Osteoblast (primary cell): ENCODE measurements around the gene RBM10. TPM values are rescaled to one million over a fixed set of nuclear protein-coding genes. Genes with fewer than 3 reads are reported as not detected.
"Not testable (repeated sequence)": the region's sequence is repeated elsewhere in the genome, so short reads cannot be mapped to it uniquely, and the experiment has no call there.

Source experiments
- DNase-seq: peaks from one replicate; pipeline ENCODE4 v3.0.0; 2011; ENCODE audit warnings: low spot score, mixed read lengths; ENCODE audit not compliant: insufficient read length; ENCODE audit errors: missing footprints
- H2AFZ ChIP-seq: 2 replicates; pipeline ENCODE4 v1.6.0; 2011; ENCODE audit warnings: mild to moderate bottlenecking, low read length
- H3K27ac ChIP-seq: 2 replicates; pipeline ENCODE4 v1.5.1; 2011; ENCODE audit warnings: mild to moderate bottlenecking, low read depth, low read length, moderate library complexity
- H3K27me3 ChIP-seq: 2 replicates; pipeline ENCODE4 v1.6.0; 2012; ENCODE audit warnings: mild to moderate bottlenecking, control low read depth, inconsistent platforms, low read length, moderate library complexity; ENCODE audit not compliant: insufficient read depth
- H3K36me3 ChIP-seq: 2 replicates; pipeline ENCODE4 v1.5.1; 2011; ENCODE audit warnings: mild to moderate bottlenecking, low read length, control low read depth, moderate library complexity; ENCODE audit not compliant: insufficient read depth
- H3K4me1 ChIP-seq: 2 replicates; pipeline ENCODE4 v1.5.1; 2011; ENCODE audit warnings: mild to moderate bottlenecking, low read length, control low read depth, moderate library complexity; ENCODE audit not compliant: insufficient read depth
- H3K4me2 ChIP-seq: 2 replicates; pipeline ENCODE4 v1.6.0; 2011; ENCODE audit warnings: mild to moderate bottlenecking, low read length; ENCODE audit not compliant: insufficient read depth
- H3K4me3 ChIP-seq: fragments of 200-600 bp; sonication (generic); 3 replicates; pipeline ENCODE4 v1.5.1; 2012; ENCODE audit warnings: mild to moderate bottlenecking, low read length, inconsistent platforms; ENCODE audit not compliant: insufficient read depth
- H3K79me2 ChIP-seq: 2 replicates; pipeline ENCODE4 v1.6.0; 2012; ENCODE audit warnings: mild to moderate bottlenecking, low read length, control low read depth, inconsistent platforms; ENCODE audit not compliant: insufficient read depth
- H3K9me3 ChIP-seq: 2 replicates; pipeline ENCODE4 v1.5.1; 2011; ENCODE audit warnings: low read depth, low read length, control low read depth
- H4K20me1 ChIP-seq: 2 replicates; pipeline ENCODE4 v1.6.0; 2012; ENCODE audit warnings: mild to moderate bottlenecking, low read length, control low read depth; ENCODE audit not compliant: insufficient read depth
- CTCF ChIP-seq: IDR thresholded peaks from 2 replicates; pipeline ENCODE4 v1.5.1; 2011; ENCODE audit warnings: mild to moderate bottlenecking, low read depth, low read length, moderate library complexity; ENCODE audit errors: extremely low read depth
- total RNA-seq: library from RNA; depleted of rRNA; stranded (reverse); fragments of >200 nt; gene quantifications from 2 replicates; pipeline ENCODE4 v1.2.3, GENCODE V29; 2012

Gene RBM10
- total RNA-seq = 29.2 and 32.9 TPM in 2 replicates

GRCh38 chrX:47144626-47145394, at the start of gene RBM10, which contains the start of gene NDUFB11:
Gene RBM10, plus strand, starts transcription at chrX:47145221. Its CDS starts 2,261 bp downstream, at chrX:47147482.
Gene NDUFB11, minus strand, starts transcription at chrX:47144702. Its CDS starts 23 bp downstream, at chrX:47144679.
- H3K4me1 ChIP-seq = no peaks in the 10 kb centered on the region
- peaks cover 52% of the 10 kb centered on the region for H3K79me2 ChIP-seq

GRCh38 chrX:47097018-47097417, 48.0 kb upstream of the RBM10 start:
- TF ChIP-seq CTCF = no peak
- Histone ChIP-seq H3K79me2 (no peaks in the 10 kb centered on the region), H3K9me3 (no peaks in the 10 kb centered on the region), H2AFZ (no peak overlapping the region), H4K20me1 (no peaks in the 10 kb centered on the region), H3K27ac (no peak overlapping the region), H3K36me3 (no peaks in the 10 kb centered on the region), H3K27me3 (peaks cover 14% of the 10 kb centered on the region), H3K4me2 (no peak overlapping the region), H3K4me1 (no peaks in the 10 kb centered on the region), H3K4me3 (no peak overlapping the region)
- no peak for DNase-seq

More at GRCh38 chrX:47144626-47145394, at the start of gene RBM10, which contains the start of gene NDUFB11:
- peak within 1 kb of the TSS; percentile 80 for H2AFZ ChIP-seq
- DNase-seq = peak; percentile 96
- peak within 1 kb of the TSS; percentile 74 for H3K27ac ChIP-seq
- H3K27me3 ChIP-seq = no peaks in the 10 kb centered on the region
- peak within 1 kb of the TSS; percentile 86 for H3K4me3 ChIP-seq
- H3K4me2 ChIP-seq = peak within 1 kb of the TSS; percentile 89
- H3K9me3 ChIP-seq = no peaks in the 10 kb centered on the region
- peaks cover 29% of the 10 kb centered on the region for H4K20me1 ChIP-seq
- TF ChIP-seq CTCF = peak; percentile 62
- H3K36me3 ChIP-seq = no peaks in the 10 kb centered on the region

GRCh38 chrX:47098338-47099094, 46.5 kb upstream of the RBM10 start:
- H2AFZ ChIP-seq = no peak overlapping the region
- H3K79me2 ChIP-seq = no peaks in the 10 kb centered on the region
- H3K9me3 ChIP-seq = no peaks in the 10 kb centered on the region
- H3K4me1 ChIP-seq = no peaks in the 10 kb centered on the region
- no peak overlapping the region for H3K4me3 ChIP-seq
- H4K20me1 ChIP-seq = no peaks in the 10 kb centered on the region
- no peaks in the 10 kb centered on the region for H3K36me3 ChIP-seq
- no peak overlapping the region for H3K27ac ChIP-seq
- no peak for DNase-seq
- peaks cover 12% of the 10 kb centered on the region for H3K27me3 ChIP-seq
- no peak overlapping the region for H3K4me2 ChIP-seq
- no peak for TF ChIP-seq CTCF

- no peak for TF ChIP-seq CTCF
- DNase-seq = peak; percentile 29
- no peak overlapping the region for H2AFZ ChIP-seq
- H3K79me2 ChIP-seq = no peaks in the 10 kb centered on the region
- no peaks in the 10 kb centered on the region for H3K4me1 ChIP-seq
- H3K36me3 ChIP-seq = no peaks in the 10 kb centered on the region
- no peak overlapping the region for H3K4me3 ChIP-seq
- no peak overlapping the region for H3K4me2 ChIP-seq
- peaks cover 12% of the 10 kb centered on the region for H3K27me3 ChIP-seq
- no peaks in the 10 kb centered on the region for H3K9me3 ChIP-seq
- no peaks in the 10 kb centered on the region for H4K20me1 ChIP-seq
- H3K27ac ChIP-seq = no peak overlapping the region
Measured at GRCh38 chrX:47101206-47101605, 43.8 kb upstream of the RBM10 start.

- not testable (repeated sequence) for H3K27ac ChIP-seq, H3K79me2 ChIP-seq, H4K20me1 ChIP-seq, H3K36me3 ChIP-seq, H3K4me3 ChIP-seq, H3K4me2 ChIP-seq, H3K4me1 ChIP-seq, H3K9me3 ChIP-seq, H3K27me3 ChIP-seq, H2AFZ ChIP-seq, DNase-seq
Measured at GRCh38 chrX:47110936-47111615, 33.9 kb upstream of the RBM10 start.
